Posterior cingulate gyrus (tissue), 11 donors: ENCODE data around the gene SSTR1.

Experiments used
- DNase-seq, 10 donors: peaks; one replicate each; pipeline versions ENCODE4 v3.0.0 to v3.0.0-alpha.2; 2020 to 2021; ENCODE audit warnings: mixed read lengths in 3 of 10
- intact Hi-C: fragments of 100-400 bp; cut with DNase I; formaldehyde crosslinking; loops from one replicate; pipeline ENCODE4 v1.15.1; 2023

Gene SSTR1

DNA sequence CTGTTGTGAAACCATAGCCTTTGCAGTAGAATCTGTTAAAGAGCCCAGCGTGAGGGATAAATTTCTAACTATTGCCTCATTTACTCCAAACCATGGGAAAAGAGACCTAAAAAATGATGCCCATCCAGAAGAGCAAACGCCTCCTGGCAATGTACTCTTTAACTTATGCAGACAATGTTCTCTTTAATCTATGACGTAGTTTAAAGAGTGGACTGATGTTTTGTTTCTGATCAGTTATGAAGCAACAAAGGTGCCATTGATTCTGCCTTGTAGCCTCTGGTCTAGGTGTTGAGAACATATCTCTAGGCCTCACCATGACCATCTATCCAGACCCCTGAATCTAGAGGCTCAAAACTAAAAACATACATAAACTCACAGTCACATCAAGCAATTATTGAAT lies 13.4 kb downstream of the SSTR1 start:
- intact Hi-C loops: no loop called here
- DNase-seq: no peak

DNA sequence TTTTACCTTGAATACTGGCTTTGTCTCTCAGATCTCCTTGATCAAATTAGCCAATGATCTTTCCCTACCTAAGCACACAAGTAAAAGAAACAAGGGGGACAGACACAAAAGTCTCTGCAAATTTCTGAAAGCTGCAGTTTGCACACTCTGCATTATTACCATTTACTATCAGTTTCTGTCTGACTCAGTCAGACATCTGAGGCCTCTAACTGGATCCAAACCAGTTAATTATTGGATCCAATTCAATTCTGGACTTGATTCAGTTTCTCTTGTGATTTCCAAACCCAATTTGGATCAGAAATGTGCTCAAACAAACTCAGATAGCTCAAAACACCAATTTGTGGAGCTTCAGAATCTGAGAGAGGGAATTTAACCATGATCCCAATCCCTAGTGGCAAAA lies 16.6 kb downstream of the SSTR1 start:
- no peak for DNase-seq
- intact Hi-C loops: no loop called here

DNA sequence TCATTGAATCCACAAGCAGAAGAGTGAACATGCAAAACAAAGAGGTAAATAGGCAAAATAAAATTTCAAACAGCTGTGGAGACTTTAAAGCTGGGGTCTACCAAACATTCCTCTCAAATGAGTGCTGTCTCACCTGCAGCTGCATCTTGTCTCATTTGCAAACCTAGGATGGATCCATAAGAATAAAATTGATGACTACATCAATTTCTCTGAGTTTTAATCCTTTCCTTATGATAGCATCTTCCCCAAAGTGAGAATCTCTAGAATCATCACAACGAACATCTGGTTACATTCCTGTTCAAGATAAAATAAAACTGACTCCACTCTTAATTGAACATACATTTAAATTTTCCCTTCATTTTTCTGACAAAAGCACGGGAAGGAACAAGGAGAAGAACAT lies 18.2 kb downstream of the SSTR1 start:
- intact Hi-C loops: no loop called here
- DNase-seq: no peak

DNA sequence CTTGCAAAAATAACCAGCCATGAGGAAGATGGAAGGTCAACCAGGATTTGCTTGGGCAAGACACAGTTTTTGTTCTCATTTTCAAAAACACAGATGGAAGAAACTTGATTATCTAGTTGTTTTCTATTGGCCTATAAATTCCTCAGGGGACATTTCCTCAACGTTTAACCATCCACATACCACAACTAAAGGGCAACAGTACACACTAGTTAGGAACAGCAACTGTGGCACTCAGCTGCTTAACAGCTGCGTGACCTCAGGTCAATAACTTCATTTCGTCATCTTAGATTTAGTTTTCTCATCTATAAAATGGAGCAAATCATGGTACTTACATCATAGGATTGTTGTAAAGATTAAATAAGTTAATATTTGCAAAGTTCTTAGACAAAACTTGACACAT lies 18.7 kb downstream of the SSTR1 start:
- intact Hi-C loops: no loop called here
- no peak for DNase-seq

DNA sequence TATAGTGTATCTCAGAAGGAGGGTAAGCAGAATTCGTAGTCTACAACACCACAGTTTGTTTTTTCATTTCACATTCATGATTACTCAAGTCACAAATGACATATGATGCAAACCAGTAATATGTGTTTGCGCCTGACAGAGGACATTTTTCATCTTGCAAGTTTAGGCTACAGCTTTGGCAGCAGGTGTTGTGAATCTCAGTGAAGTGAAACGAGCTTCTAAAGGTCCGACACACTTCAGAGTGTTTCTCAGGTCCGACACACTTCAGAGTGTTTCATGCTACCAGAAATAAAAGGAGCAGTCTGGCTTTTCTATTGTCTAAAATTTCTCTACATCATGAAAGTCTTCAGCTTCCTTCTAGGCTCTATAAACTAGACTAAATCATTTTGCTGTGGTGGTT lies 25.5 kb downstream of the SSTR1 start:
- intact Hi-C loops: no loop called here
- DNase-seq: no peak

DNA sequence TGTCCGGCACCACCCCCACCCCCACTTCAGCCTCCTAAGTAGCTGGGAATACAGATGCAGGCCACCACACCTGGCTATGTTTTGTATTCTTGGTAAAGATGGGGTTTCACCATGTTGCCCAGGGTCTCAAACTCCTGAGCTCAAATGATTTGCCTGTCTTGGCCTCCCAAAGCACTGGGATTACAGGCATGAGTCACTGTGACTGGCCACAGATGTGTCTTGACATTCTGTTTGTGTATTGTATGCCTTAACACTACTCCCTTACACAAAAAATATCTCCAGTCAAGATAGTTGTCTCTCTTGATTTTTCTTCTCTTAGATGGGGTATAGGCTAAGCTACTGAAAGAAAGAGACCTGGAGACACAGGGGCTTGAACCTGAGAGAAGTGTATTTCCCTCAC lies 30.6 kb downstream of the SSTR1 start:
- no peak for DNase-seq
- intact Hi-C loops: no loop called here

DNA sequence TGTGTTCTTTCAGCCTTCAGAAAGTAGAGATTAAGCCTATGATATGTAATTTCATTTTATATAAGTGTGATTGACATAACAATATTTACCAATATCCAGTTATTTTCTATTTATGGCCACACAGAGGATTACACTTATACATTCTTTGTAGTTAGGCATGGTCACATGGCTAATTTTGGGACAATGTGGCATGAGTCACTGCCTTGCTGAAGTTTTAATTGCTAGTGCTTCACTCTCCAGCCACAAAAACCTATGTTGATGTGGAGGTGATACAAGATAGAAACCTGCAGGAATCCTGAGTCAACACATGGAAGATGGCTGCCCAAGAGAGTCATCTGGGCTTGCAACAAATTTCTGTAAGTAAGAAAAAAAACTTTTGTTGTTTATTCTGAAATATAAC lies 31.2 kb downstream of the SSTR1 start:
- intact Hi-C loops: no loop called here
- DNase-seq: no peak

DNA sequence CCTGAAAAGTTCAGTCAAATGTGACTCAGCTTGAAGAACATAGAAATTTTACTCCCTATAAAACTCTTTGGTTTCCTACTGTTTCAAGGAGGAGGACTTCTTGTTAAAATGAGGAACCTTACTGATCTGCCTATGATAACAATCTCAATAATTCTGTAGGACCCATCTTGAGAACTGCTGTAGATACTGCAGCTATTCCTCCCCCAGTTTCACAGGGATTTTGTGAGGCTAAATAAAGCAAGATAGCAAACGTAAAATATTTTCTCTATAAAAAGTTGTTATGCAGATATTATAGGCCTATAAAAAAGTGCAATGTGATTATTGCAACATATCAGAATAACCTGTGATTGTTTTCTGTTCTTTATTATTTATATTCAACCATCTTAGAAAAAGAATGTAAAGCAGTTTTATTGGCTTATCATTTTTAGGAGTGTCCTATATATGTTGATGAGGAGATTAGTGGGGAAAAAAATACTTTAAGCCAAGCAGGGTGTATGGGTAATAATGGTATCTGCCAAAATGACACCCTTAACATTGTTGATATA lies 36.1 kb downstream of the SSTR1 start:
- intact Hi-C loops: no loop called here
- no peak for DNase-seq

DNA sequence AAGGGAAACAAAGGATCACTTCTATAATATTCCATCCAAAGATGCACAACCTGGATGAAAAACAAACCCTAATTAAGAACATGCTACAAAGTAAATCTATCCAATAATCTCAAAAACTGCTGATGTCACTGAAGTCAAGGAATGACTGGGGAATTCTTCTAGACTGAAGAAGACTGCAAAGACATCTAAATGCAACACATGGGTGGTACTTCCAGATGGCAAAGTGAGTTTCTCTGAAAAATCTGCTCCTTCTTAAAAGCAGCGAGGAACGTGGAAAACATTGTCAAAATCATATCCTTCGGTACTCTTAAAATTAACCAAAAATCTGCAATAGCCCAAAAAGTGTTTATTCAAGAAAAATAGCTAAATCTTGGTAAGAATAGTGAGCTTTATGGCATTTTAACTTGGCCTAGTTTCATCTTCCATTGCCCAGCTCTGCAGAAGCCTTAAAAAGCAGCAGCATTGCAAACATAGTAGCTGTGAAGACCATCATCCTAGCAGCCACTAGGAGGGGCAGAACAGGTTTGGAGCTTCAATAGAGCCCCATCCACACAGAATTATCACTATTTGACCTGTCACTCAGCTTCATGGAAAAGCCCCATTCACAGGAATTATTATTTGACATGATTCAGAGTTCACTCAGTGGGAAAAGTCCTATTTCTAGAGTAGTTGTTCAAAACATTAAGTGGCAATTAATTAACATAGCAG lies 40.8 kb downstream of the SSTR1 start:
- intact Hi-C loops: no loop called here
- DNase-seq: no peak

DNA sequence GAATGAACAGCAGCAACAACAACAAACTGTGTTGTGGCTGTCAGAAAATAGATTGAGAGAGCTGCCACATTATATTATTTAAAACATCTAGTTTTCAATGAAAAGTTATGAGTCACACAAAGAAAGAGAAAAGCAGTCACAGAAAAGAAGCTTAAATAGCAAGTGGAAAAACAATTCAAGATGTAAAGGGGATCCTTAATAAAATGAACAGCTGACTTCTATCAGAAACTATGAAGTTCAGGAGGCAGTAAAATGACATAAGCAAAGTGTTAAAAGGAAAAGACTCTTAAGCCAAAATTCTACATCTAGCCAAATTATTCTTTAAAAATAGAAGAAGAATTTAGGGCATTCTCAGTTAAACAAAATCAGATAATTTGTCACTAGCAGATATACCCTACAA lies 42.6 kb downstream of the SSTR1 start:
- DNase-seq: no peak
- intact Hi-C loops: no loop called here

DNA sequence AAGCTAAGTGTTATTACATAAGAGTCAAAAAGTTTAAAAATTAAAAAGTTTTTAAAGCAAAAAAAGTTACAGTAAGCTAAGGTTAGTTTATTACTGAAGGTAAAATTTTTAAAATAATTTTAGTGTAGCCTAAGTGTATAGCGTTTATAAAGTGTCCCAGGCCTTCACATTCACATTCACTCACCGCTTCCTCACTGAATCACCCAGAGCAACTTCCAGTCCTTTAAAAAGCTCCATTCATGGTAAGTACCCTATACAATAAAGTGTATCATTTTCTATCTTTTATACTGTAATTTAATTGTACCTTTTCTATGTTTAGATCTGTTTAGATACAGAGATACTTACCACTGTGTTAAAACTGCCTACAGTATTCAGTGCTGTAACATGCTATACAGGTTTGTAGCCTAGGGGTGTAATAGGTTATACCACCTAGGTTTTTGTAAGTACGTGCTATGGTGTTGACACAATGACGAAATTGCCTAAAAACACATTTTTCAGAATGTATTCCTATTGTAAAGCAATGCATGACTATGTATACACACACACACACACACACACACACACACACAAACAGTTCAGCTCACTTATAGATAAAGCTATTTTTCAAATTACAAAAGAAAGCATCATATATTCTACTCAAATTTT lies 44.5 kb downstream of the SSTR1 start:
- DNase-seq: no peak
- intact Hi-C loops: no loop called here

DNA sequence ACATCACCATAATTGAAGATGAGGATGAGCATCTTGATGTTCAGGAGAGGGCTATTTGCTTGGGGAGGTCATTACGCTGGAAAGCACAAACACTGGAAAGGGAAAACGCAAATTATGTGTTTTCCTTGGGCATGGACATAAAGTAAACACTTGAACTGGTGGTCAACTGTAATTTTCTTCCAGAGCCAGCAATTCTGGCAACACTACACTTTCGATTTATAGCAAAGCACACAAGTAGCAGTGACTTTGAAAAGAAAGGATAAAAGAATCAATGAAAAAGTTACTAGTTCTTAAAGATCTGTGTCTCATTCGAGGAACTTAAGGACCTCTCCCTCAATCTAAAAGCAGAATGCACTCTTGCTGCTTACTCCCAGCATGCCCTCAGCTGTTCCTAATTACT lies 46.0 kb downstream of the SSTR1 start:
- intact Hi-C loops: no loop called here
- no peak for DNase-seq

DNA sequence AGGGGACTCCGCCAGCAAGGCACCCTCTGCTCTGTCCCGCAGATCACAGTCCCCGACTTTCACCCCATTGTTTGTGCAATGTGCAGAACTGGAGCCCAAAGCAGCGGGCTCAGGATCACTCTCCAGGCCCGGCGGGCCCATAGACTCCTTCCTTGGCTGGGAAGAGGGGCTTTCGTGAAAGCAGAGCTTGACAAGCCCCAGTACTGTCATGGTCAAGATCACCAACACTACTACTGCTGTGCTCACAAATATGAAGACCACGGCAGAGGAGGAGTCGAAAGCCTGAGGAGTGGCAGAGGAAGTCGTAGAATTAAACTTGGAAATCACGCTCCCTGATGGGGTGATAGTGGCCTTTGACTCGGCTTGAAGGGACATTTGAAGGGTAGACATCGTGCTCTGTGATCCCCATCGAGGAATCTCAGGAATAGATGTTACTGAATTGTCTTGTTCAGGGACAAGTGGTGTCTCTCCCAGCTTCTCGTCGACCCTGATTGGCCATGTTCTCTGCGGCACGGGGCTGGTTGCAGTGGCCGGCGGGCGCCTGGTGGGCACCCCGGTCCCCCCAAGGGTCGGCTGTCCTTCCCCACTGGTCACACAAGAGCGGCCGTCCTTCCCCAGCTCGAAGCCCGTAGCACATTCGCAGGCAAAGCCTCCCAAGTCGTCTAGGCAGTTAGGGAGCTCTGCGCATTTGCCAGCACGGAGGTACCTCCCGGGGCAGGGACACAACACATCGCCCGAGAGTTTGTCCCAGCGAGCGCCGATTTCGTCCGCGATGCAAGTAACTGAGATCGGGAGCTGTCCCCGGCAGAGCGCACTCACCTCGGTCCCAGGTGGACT lies 47.1 kb downstream of the SSTR1 start:
- DNase-seq: peak in 2 of 10 donors; percentile 9 to 10
- intact Hi-C loops: no loop called here

DNA sequence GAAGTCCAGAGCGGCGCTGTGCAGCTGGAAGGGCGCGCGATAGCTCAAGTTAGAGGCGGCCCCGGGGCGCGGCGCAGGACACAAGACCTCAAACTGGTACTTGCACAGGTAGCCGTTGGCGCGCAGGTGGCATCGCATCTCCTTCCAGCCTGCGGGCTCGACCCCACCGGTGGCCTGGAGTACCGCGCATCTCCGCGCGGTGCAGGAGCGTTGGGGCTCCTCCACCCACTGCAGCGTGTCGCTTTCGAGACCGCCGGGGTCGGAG lies 47.6 kb downstream of the SSTR1 start:
- DNase-seq: peak in 5 of 10 donors; percentile 7 to 88 (median 81)
- intact Hi-C loops: no loop called here

DNA sequence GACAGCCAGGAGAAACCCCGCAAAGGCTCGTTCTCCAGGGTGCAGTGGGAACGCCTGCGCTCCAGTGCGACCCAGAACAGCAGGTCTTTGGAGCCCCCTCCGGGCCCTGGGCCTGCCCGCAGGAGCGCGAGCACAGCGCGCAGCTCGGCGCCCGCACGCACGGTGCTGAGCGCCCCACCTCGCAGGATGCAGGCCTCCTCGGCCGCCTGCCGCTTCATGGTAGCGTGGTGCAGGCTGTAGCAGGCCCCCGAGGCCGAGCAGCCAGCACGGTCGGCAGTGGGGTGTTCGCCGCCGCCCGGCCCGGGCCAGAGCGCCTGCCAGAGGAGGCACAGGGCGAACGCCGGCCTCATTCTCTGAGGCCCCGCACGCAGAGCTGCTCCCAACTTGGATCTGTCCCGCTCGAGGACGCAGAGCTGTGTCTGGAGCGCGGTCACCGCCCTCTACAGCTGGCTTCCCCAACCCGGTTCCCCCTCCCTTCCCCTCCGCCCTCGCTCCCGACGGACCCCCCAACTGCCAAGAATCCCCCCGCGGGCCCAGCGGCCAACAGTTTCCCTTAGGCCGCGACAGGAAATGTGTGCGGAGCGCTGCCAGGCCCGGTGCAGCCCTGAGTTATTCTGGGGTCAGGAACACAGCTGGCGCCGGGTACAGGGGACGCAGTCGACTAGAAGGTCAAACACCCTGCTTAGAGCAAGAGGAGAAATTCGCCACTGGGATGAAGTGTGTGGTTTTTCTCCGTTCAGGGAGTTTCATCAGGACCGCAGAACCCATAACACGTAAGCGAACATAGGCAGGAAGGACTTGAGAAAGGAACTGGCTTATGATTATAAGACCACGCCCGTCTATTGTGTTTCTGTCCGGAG lies 48.2 kb downstream of the SSTR1 start, which contains the start of gene CLEC14A:
CLEC14A (minus strand) TSS at position 421 of the 860 bp plus-strand sequence; CDS start at position 350, 71 bp downstream.
- DNase-seq: peak in 4 of 10 donors; percentile 9 to 82 (median 76)
- intact Hi-C loops: no loop called here

DNA sequence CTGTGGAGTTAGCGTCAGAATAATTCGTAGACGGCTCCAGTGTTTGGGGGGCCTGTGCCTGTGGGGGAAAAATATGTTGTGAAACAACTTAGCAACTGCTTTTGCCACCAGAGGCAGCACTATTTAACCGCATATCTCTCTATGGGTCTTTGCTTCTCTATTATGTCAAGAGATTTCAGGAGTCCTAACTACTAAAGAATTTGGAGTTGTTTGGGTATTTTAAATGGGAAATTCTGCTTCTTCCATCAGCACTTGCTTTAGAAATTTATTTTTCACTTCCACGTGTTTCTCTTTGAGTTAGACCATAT lies 48.8 kb downstream of the SSTR1 start:
- intact Hi-C loops: no loop called here
- DNase-seq: no peak

DNA sequence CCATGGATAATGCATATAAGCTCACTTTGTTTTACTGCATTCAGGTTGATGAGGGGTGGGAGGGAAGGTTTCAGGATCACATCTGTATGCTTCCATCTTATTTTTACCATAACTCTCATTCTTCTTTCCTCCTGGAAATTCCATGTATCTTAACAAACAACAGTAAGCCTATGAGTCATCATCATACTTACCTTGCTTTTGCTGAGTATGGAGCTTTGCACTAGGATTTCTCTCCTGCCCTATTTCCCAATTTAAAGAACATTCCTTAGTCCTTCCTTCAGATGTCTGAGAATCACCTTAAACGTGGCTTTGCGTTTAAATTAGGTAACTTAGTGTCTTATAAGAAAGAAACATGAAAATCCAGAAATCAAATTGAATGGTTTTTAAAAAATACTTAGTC lies 49.8 kb downstream of the SSTR1 start:
- intact Hi-C loops: no loop called here
- no peak for DNase-seq

DNA sequence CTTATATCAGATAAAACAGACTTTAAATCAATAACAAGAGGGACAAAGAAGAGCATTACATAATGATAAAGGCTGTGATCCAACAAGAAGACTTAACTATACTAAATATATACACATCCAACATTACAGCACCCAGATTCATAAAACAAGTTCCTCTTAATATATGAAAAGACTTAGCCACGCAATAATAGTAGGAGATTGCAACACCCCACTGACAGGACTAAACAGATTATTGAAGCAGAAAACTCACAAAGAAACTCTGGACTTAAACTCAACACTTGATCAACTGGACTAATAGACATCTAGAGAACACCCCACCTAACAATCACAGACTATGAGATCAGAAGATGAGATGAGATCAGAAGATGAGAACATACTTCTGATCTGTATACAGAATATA lies 53.9 kb downstream of the SSTR1 start:
- DNase-seq: no peak
- intact Hi-C loops: no loop called here
